Upper lobe of left lung (tissue), 6 donors: ENCODE results near the gene DPF1. TPM values are rescaled to one million over a fixed set of nuclear protein-coding genes. Genes with fewer than 3 reads are reported as not detected.
"Not testable (repeated sequence)": the region's sequence is repeated elsewhere in the genome, so short reads cannot be mapped to it uniquely, and the experiment has no call there.

Source experiments
- ATAC-seq, 2 donors: fragments of 200-7000 bp; cut with Tn5 transposase; one replicate each; pipeline ENCODE4 v1.9.1; 2022; ENCODE audit warnings: mild to moderate bottlenecking in 2 of 2, moderate library complexity in 2 of 2; ENCODE audit not compliant: low FRiP score in 2 of 2
- DNase-seq, 2 donors: peaks; one replicate each; pipeline ENCODE4 v3.0.0-alpha.2; 2019 to 2020
- H3K27ac ChIP-seq, 4 donors: fragments of 200-600 bp; sonication (generic); one replicate each; pipeline ENCODE4 v1.5.1; 2016 to 2019
- H3K27me3 ChIP-seq, 4 donors: fragments of 200-600 bp; sonication (generic); one replicate each; pipeline ENCODE4 v1.5.1; 2017 to 2019
- H3K36me3 ChIP-seq, 4 donors: fragments of 200-600 bp; sonication (generic); one replicate each; pipeline ENCODE4 v1.5.1; 2016 to 2019
- H3K4me1 ChIP-seq, 4 donors: fragments of 200-600 bp; sonication (generic); one replicate each; pipeline ENCODE4 v1.5.1; 2018 to 2019
- H3K4me3 ChIP-seq, 4 donors: fragments of 200-600 bp; sonication (generic); one replicate each; pipeline ENCODE4 v1.5.1; 2017 to 2019; ENCODE audit warnings: mild to moderate bottlenecking in 2 of 4, moderate library complexity in 1 of 4
- H3K9me3 ChIP-seq, 4 donors: fragments of 200-600 bp; sonication (generic); one replicate each; pipeline ENCODE4 v1.5.1; 2018 to 2019
- CTCF ChIP-seq, 6 experiments: fragments of 450-650 bp in 4 of 6; fragments of 200-600 bp in 2 of 6; sonication (generic) in 2 of 6; IDR thresholded peaks; one replicate each; pipeline ENCODE4 v1.5.1; 2016 to 2019; ENCODE audit warnings: antibody characterized with exemption in 6 of 6
- EP300 ChIP-seq, 4 donors: sonication (generic); formaldehyde crosslinking; IDR thresholded peaks; one replicate each; pipeline ENCODE4 v1.5.1; 2017; ENCODE audit warnings: antibody characterized with exemption in 4 of 4, control low read depth in 2 of 4
- POLR2A ChIP-seq, 4 donors: fragments of 450-650 bp; IDR thresholded peaks; one replicate each; pipeline ENCODE4 v1.5.1; 2016 to 2017; ENCODE audit warnings: antibody characterized with exemption in 4 of 4, mild to moderate bottlenecking in 2 of 4
- POLR2AphosphoS5 ChIP-seq, 2 donors: sonication (generic); formaldehyde crosslinking; IDR thresholded peaks; one replicate each; pipeline ENCODE4 v1.5.1; 2017; ENCODE audit warnings: antibody characterized with exemption in 2 of 2
- WGBS, 2 donors: methylation state at CpG; one replicate each; pipeline ENCODE4 v1.1.5; 2017 to 2018; 5-methylcytosine and 5-hydroxymethylcytosine counted together
- total RNA-seq, 6 donors: library from RNA; depleted of rRNA in 4 of 6; stranded (reverse); fragments of >200 nt in 4 of 6; gene quantifications; one replicate each; pipeline versions ENCODE4 v1.1.0 to v1.2.1, GENCODE V29; 2016 to 2021
- donor health status: DM: no; HTN: no; CAD: no; lungs with moderate emphysema.
- donor health status: DM: no; HTN: yes; CAD: no; lungs with severe emphysema.

Gene DPF1
- total RNA-seq, 6 donors from 2014 or later = 0.40 to 0.46 TPM; not detected in 4

- H3K27me3 ChIP-seq = peaks cover 0 to 12% (median 8%) of the 10 kb centered on the region in 4 donors
- no peaks in the 10 kb centered on the region for H3K9me3 ChIP-seq
- H3K36me3 ChIP-seq = no peaks in the 10 kb centered on the region
- no peak overlapping the region for H3K4me3 ChIP-seq
- DNase-seq = peak in 1 of 2 donors; percentile 76
- no peak overlapping the region for H3K27ac ChIP-seq
- peak; percentile 74 to 81 for ATAC-seq
- 30 to 32% methylated on average over 7 of the region's 7 CpGs for WGBS, 2 donors
- H3K4me1 ChIP-seq = peaks cover 5 to 13% (median 6%) of the 10 kb centered on the region in 4 donors
- no peak for TF ChIP-seq EP300 (IDR thresholded peaks at IDR 0.05)
- TF ChIP-seq POLR2AphosphoS5 (IDR thresholded peaks at IDR 0.05) = no peak
- peak in 1 of 4 donors; percentile 20 for TF ChIP-seq POLR2A (IDR thresholded peaks at IDR 0.05)
- TF ChIP-seq CTCF (IDR thresholded peaks at IDR 0.05) = peak; percentile 68 to 81 (median 75)
Measured at GRCh38 chr19:38233740-38234251, 9.8 kb upstream of the DPF1 start.

GRCh38 chr19:38231918-38232317 lies 7.9 kb upstream of the DPF1 start:
- H3K4me1 ChIP-seq = peaks cover 12 to 24% (median 14%) of the 10 kb centered on the region in 4 donors
- H3K36me3 ChIP-seq = no peaks in the 10 kb centered on the region
- H3K27ac ChIP-seq = no peak overlapping the region
- DNase-seq (no peak), ATAC-seq (no peak)
- WGBS, 2 donors = 83 to 93% methylated on average over 7 of the region's 7 CpGs
- H3K27me3 ChIP-seq = peaks cover 2 to 30% (median 22%) of the 10 kb centered on the region in 4 donors
- TF ChIP-seq EP300 (IDR thresholded peaks at IDR 0.05) (no peak), CTCF (IDR thresholded peaks at IDR 0.05) (no peak), POLR2A (IDR thresholded peaks at IDR 0.05) (no peak), POLR2AphosphoS5 (IDR thresholded peaks at IDR 0.05) (no peak)
- no peak overlapping the region for H3K4me3 ChIP-seq
- H3K9me3 ChIP-seq = no peaks in the 10 kb centered on the region

- H3K9me3 ChIP-seq, H3K36me3 ChIP-seq, H3K27ac ChIP-seq, H3K4me3 ChIP-seq, DNase-seq, ATAC-seq: not testable (repeated sequence)
- Histone ChIP-seq H3K27me3 (peaks cover 2 to 32% (median 23%) of the 10 kb centered on the region in 4 donors), H3K4me1 (peaks cover 12 to 24% (median 14%) of the 10 kb centered on the region in 4 donors)
- WGBS, 2 donors = 37 to 82% methylated on average over 3 of the region's 3 CpGs
Measured at GRCh38 chr19:38230506-38231133, 6.6 kb upstream of the DPF1 start.

GRCh38 chr19:38229585-38230073 lies 5.6 kb upstream of the DPF1 start:
- peak in 1 of 6 experiments; percentile 12 for TF ChIP-seq CTCF (IDR thresholded peaks at IDR 0.05)
- TF ChIP-seq POLR2AphosphoS5 (IDR thresholded peaks at IDR 0.05) = no peak
- WGBS, 2 donors = 0% methylated on average over 10 to 12 of the region's 54 CpGs
- no peaks in the 10 kb centered on the region for H3K9me3 ChIP-seq
- H3K4me1 ChIP-seq = peaks cover 12 to 24% (median 14%) of the 10 kb centered on the region in 4 donors
- H3K36me3 ChIP-seq = no peaks in the 10 kb centered on the region
- H3K27ac ChIP-seq = no peak overlapping the region
- DNase-seq = peak; percentile 41 to 90
- H3K4me3 ChIP-seq = peak overlapping the region in 3 of 4 donors; percentile 8 to 27 (median 12)
- H3K27me3 ChIP-seq = peaks cover 2 to 36% (median 25%) of the 10 kb centered on the region in 4 donors
- ATAC-seq = peak; percentile 50 to 70

- DNase-seq = peak in 1 of 2 donors; percentile 76
- peaks cover 20 to 31% (median 20%) of the 10 kb centered on the region in 4 donors for H3K4me1 ChIP-seq
- H3K9me3 ChIP-seq = no peaks in the 10 kb centered on the region
- no peak overlapping the region for H3K27ac ChIP-seq
- ATAC-seq = no peak
- TF ChIP-seq POLR2AphosphoS5 (IDR thresholded peaks at IDR 0.05) = no peak
- no peak for TF ChIP-seq EP300 (IDR thresholded peaks at IDR 0.05)
- no peak for TF ChIP-seq CTCF (IDR thresholded peaks at IDR 0.05)
- TF ChIP-seq POLR2A (IDR thresholded peaks at IDR 0.05) = no peak
- peak overlapping the region in 3 of 4 donors; percentile 8 to 27 (median 12) for H3K4me3 ChIP-seq
- H3K27me3 ChIP-seq = peaks cover 2 to 44% (median 33%) of the 10 kb centered on the region in 4 donors
- no peaks in the 10 kb centered on the region for H3K36me3 ChIP-seq
- 1 to 3% methylated on average over 47 to 58 of the region's 80 CpGs for WGBS, 2 donors
Measured at GRCh38 chr19:38228491-38229439, 4.7 kb upstream of the DPF1 start.
